Esophagus muscularis mucosa (tissue), 4 donors: ENCODE measurements around the gene SCARB2. TPM values are rescaled to one million over a fixed set of nuclear protein-coding genes. Genes with fewer than 3 reads are reported as not detected.

Source experiments
- DNase-seq: peaks from one replicate; pipeline ENCODE4 v3.0.0-alpha.2; 2017; ENCODE audit errors: extremely low spot score
- H3K27ac ChIP-seq, 4 donors: fragments of 200-600 bp; sonication (generic); replicated peaks in 1 of 4; 1 replicate in 3 of 4; 2 replicates in 1 of 4; pipeline ENCODE4 v1.5.1; 2016 to 2019; ENCODE audit warnings: mild to moderate bottlenecking in 1 of 4
- H3K27me3 ChIP-seq, 4 donors: fragments of 200-600 bp; sonication (generic); one replicate each; pipeline versions ENCODE4 v1.5.1 to v1.6.0; 2016 to 2019
- H3K36me3 ChIP-seq, 4 donors: fragments of 200-600 bp; sonication (generic); one replicate each; pipeline ENCODE4 v1.5.1; 2016 to 2019
- H3K4me1 ChIP-seq, 4 donors: fragments of 200-600 bp; sonication (generic); one replicate each; pipeline ENCODE4 v1.5.1; 2016 to 2019
- H3K4me3 ChIP-seq, 4 donors: fragments of 200-600 bp; sonication (generic); 1 replicate in 2 of 4; 2 replicates in 2 of 4; pipeline ENCODE4 v1.5.1; 2016 to 2019; ENCODE audit warnings: mild to moderate bottlenecking in 4 of 4, moderate library complexity in 1 of 4
- H3K9me3 ChIP-seq, 4 donors: fragments of 200-600 bp; sonication (generic); 1 replicate in 3 of 4; 2 replicates in 1 of 4; pipeline ENCODE4 v1.5.1; 2016 to 2019
- CTCF ChIP-seq, 3 experiments: fragments of 200-600 bp in 2 of 3; fragments of 450-650 bp in 1 of 3; sonication (generic) in 2 of 3; IDR thresholded peaks; one replicate each; pipeline ENCODE4 v1.5.1; 2017 to 2019; ENCODE audit warnings: antibody characterized with exemption in 3 of 3, mild to moderate bottlenecking in 2 of 3, moderate library complexity in 1 of 3
- EP300 ChIP-seq: sonication (generic); formaldehyde crosslinking; IDR thresholded peaks from one replicate; pipeline ENCODE4 v1.6.1; 2017; ENCODE audit warnings: antibody characterized with exemption
- POLR2A ChIP-seq: fragments of 450-650 bp; IDR thresholded peaks from one replicate; pipeline ENCODE4 v1.6.1; 2017; ENCODE audit warnings: antibody characterized with exemption, moderate library complexity, mild to moderate bottlenecking, low read depth
- POLR2AphosphoS5 ChIP-seq, 2 donors: sonication (generic); formaldehyde crosslinking; IDR thresholded peaks; one replicate each; pipeline ENCODE4 v1.6.1; 2017; ENCODE audit warnings: antibody characterized with exemption in 2 of 2
- WGBS: methylation state at CpG from one replicate; pipeline ENCODE4 v1.1.5; 2018; 5-methylcytosine and 5-hydroxymethylcytosine counted together
- intact Hi-C: fragments of 100-400 bp; cut with DNase I; formaldehyde crosslinking; loops from one replicate; pipeline ENCODE4 v1.15.1; 2023
- total RNA-seq, 4 donors: library from RNA; depleted of rRNA; stranded (reverse); fragments of >200 nt; gene quantifications; one replicate each; pipeline versions ENCODE4 v1.1.0 to v1.2.1, GENCODE V29; 2016

The SCARB2 gene
- total RNA-seq, 4 donors from 2014 or later, result 89.3 to 118 (median 106) TPM

DNA sequence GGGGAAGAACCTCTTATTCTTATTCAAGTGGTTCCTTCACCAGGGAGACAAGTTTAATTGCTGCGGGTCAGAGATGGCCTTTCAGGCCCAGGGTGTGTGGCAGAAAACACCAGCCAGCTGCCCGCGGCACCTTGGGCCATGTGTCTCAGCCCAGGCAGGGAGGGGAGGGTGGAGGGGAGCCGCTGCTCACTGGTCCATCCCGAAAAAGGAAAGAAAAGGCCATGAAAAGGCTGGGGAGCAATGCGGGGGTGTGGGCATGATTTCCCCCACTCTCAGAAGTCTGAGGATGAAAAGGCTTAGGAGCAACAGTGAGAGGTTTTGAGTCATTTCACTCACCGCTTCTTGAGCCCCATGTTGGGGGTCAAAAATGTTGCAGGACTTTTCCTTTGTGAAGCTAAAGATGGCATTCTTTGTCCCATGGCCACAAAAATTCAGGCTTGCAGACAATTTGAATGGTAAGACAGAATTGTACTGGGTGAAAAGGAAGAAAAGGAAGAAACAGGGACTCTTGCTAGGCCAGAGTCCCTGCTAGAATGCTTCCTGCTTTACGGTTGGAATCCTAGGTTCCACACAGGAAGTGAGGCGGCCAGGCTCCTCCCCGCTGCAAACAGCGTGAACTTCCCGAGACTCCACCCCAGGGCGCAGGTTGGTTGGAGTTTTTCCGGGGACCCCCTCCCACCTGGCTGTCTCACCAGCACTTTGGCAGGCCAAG lies 20.5 kb upstream of the SCARB2 start:
- no peak overlapping the region for H3K27ac ChIP-seq
- peaks cover 0 to 19% (median 3%) of the 10 kb centered on the region in 4 donors for H3K4me1 ChIP-seq
- no peaks in the 10 kb centered on the region for H3K36me3 ChIP-seq
- intact Hi-C loops, result no loop called here
- no peaks in the 10 kb centered on the region for H3K9me3 ChIP-seq
- no peak overlapping the region for H3K4me3 ChIP-seq
- WGBS, result 86% methylated on average over 14 of the region's 14 CpGs
- TF ChIP-seq EP300, result no peak
- no peak for TF ChIP-seq CTCF (IDR thresholded peaks at IDR 0.05)
- DNase-seq, result no peak
- H3K27me3 ChIP-seq, result no peaks in the 10 kb centered on the region

DNA sequence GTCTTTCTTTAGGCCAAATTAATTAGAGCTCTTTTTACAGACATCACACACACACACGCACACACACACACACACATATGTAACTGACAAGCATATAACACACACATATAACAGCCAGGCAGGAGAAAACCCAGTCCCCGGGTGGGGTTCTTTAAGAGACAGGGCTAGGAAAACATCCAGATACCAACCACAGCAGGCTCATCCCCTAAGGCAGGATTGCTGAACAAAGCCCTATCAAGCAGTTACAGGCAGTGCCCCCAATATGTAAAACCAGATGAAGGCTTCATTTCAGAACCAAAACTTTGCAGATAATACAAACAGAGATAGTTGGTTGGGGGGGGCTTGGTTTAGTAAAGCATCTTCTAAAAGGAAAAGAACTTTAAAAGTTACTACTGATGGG lies 19.9 kb upstream of the SCARB2 start:
- Histone ChIP-seq H3K9me3 (no peaks in the 10 kb centered on the region), H3K4me3 (no peak overlapping the region), H3K27ac (no peak overlapping the region), H3K36me3 (no peaks in the 10 kb centered on the region), H3K4me1 (peaks cover 0 to 19% (median 3%) of the 10 kb centered on the region in 4 donors), H3K27me3 (no peaks in the 10 kb centered on the region)
- DNase-seq, result no peak
- no peak for TF ChIP-seq POLR2A
- TF ChIP-seq EP300, result no peak
- no peak for TF ChIP-seq CTCF (IDR thresholded peaks at IDR 0.05)
- TF ChIP-seq POLR2AphosphoS5 (IDR thresholded peaks at IDR 0.05), result no peak
- WGBS, result 54% methylated on average over 2 of the region's 2 CpGs
- intact Hi-C loops, result no loop called here

DNA sequence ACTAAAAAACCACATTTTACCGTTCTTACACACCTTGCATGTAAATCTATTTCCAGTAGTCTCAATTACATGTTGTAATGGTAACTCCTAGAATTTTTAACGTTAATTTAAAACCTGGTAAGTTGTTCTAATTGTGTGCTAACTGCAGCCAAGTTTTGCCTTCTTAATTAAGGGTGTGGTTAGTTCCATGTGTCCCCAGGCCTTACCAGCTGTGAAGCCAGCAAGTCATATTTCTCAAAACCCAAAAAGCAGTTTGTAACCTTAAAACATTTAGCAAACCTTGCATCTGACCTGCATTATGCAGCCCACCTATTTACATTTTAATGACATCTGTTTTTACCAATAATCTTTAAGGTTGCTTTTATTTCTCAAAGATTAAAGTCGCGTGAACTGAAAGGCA lies 19.5 kb upstream of the SCARB2 start:
- DNase-seq, result no peak
- 84% methylated on average over 4 of the region's 4 CpGs for WGBS
- no peak overlapping the region for H3K4me3 ChIP-seq
- H3K27ac ChIP-seq, result no peak overlapping the region
- no peaks in the 10 kb centered on the region for H3K36me3 ChIP-seq
- TF ChIP-seq POLR2A (no peak), CTCF (IDR thresholded peaks at IDR 0.05) (no peak), EP300 (no peak), POLR2AphosphoS5 (IDR thresholded peaks at IDR 0.05) (no peak)
- intact Hi-C loops, result no loop called here
- H3K9me3 ChIP-seq, result no peaks in the 10 kb centered on the region
- no peaks in the 10 kb centered on the region for H3K27me3 ChIP-seq
- H3K4me1 ChIP-seq, result peaks cover 0 to 19% (median 3%) of the 10 kb centered on the region in 4 donors

DNA sequence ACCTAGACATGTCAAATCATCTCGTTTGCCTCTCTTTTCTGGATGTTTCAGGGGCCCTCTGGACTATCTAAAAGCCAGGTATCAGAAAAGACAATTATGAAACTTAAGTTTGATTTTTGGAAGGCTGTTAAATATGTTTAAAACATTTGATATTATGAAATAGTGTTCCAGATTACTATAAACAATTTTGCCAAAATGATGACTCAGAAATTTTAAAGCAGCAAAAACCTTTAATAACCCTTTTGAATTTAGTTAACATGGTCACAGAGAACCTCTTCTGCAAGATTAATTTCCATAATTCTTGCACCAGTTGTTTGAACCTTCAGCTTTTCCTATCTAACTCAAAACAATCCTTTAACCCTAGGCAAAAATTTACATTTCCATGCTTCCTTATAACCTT lies 19.1 kb upstream of the SCARB2 start:
- intact Hi-C loops, result no loop called here
- Histone ChIP-seq H3K36me3 (no peaks in the 10 kb centered on the region), H3K27ac (peak overlapping the region in 1 of 4 donors; percentile 28), H3K9me3 (no peaks in the 10 kb centered on the region), H3K27me3 (no peaks in the 10 kb centered on the region), H3K4me3 (no peak overlapping the region), H3K4me1 (peaks cover 0 to 19% (median 3%) of the 10 kb centered on the region in 4 donors)
- 80% methylated on average over 1 of the region's 1 CpG for WGBS
- no peak for DNase-seq
- TF ChIP-seq EP300 (no peak), POLR2A (no peak), CTCF (IDR thresholded peaks at IDR 0.05) (no peak), POLR2AphosphoS5 (IDR thresholded peaks at IDR 0.05) (no peak)

- Histone ChIP-seq H3K27ac (no peak overlapping the region), H3K27me3 (no peaks in the 10 kb centered on the region), H3K4me1 (no peaks in the 10 kb centered on the region), H3K36me3 (no peaks in the 10 kb centered on the region), H3K9me3 (no peaks in the 10 kb centered on the region), H3K4me3 (no peak overlapping the region)
- intact Hi-C loops, result no loop called here
- DNase-seq, result no peak
- TF ChIP-seq EP300 (no peak), CTCF (IDR thresholded peaks at IDR 0.05) (no peak), POLR2A (no peak), POLR2AphosphoS5 (IDR thresholded peaks at IDR 0.05) (no peak)
- 0% methylated on average over 1 of the region's 1 CpG for WGBS
These were observed 12.8 kb upstream of the SCARB2 start for GRCh38 chr4:76226418-76226817.
